HepG2 (cell line): Measurements from ENCODE around the gene NYAP1. TPM values are rescaled to one million over a fixed set of nuclear protein-coding genes. Genes with fewer than 3 reads are reported as not detected.
"Not testable (repeated sequence)": the region's sequence is repeated elsewhere in the genome, so short reads cannot be mapped to it uniquely, and the experiment has no call there.

ENCODE experiments used
- ATAC-seq: fragments of 200-7000 bp; cut with Tn5 transposase; 3 replicates; pipeline ENCODE4 v1.9.1; 2020; ENCODE audit warnings: mild to moderate bottlenecking, moderate library complexity
- BruUV-seq: library from RNA; stranded (reverse); fragments of 400-500 nt; replicated peaks from 2 replicates; lab custom pipeline; 2021; lab: Mats Ljungman, UMichigan
- CTCF ChIA-PET: fragments of 300-600 bp; formaldehyde crosslinking; extraction: SDS; loops from one replicate; lab custom pipeline; 2021; ENCODE audit warnings: low total read pairs, inconsistent platforms, low intra/inter-chr PET ratio; lab: Yijun Ruan, JAX
- POLR2A ChIA-PET: fragments of 350-600 bp; sonication (Branson Sonifier 250); formaldehyde crosslinking; loops from one replicate; lab custom pipeline; 2020; ENCODE audit warnings: antibody characterized with exemption, inconsistent platforms; lab: Yijun Ruan, JAX
- DNase-seq: peaks from one replicate; pipeline ENCODE4 v3.0.0-alpha.2; 2015; ENCODE audit warnings: low spot score
- FAIRE-seq: peaks from 3 replicates; lab custom pipeline; 2011; peaks lifted over from hg19 to GRCh38; lab: Jason Lieb, UNC
- H2AFZ ChIP-seq: one replicate; pipeline ENCODE4 v1.6.1; 2011; ENCODE audit warnings: low read length, inconsistent platforms
- H3K27ac ChIP-seq: fragments of 300-600 bp; 3 replicates; pipeline ENCODE4 v1.8.0; 2011; ENCODE audit warnings: mixed run types, mild to moderate bottlenecking, mixed read lengths, low read length, inconsistent platforms; ENCODE audit not compliant: insufficient read depth; ENCODE audit errors: extremely low read length
- H3K27me3 ChIP-seq, 2 experiments: fragments of 200-600 bp in 1 of 2; 2 replicates in 1 of 2; 3 replicates in 1 of 2; pipeline versions ENCODE4 v1.6.0 to v1.8.0; 2011; ENCODE audit warnings: low read length in 2 of 2, mild to moderate bottlenecking in 2 of 2, moderate library complexity in 2 of 2, inconsistent platforms in 1 of 2; ENCODE audit not compliant: insufficient read depth in 2 of 2, control insufficient read depth in 1 of 2
- H3K36me3 ChIP-seq, 2 experiments: fragments of 200-600 bp in 1 of 2; replicated peaks in 1 of 2; 2 replicates in 1 of 2; 3 replicates in 1 of 2; pipeline versions ENCODE4 v1.5.1 to v1.8.0; 2011; ENCODE audit warnings: low read length in 2 of 2, inconsistent platforms in 1 of 2; ENCODE audit not compliant: insufficient read depth in 2 of 2, control insufficient read depth in 1 of 2
- H3K4me1 ChIP-seq: 2 replicates; pipeline ENCODE4 v1.5.1; 2012; ENCODE audit warnings: low read length, inconsistent platforms; ENCODE audit not compliant: insufficient read depth
- H3K4me2 ChIP-seq: 2 replicates; pipeline ENCODE4 v1.6.0; 2011; ENCODE audit warnings: low read depth, low read length, inconsistent platforms
- H3K4me3 ChIP-seq, 3 experiments: fragments of 200-600 bp in 1 of 3; sonication (generic), shearing (Covaris generic) in 1 of 3; replicated peaks in 1 of 3; 2 replicates each; pipeline ENCODE4 v1.5.1; 2011 to 2016; ENCODE audit warnings: low read length in 3 of 3, inconsistent platforms in 2 of 3, low read depth in 2 of 3, mild to moderate bottlenecking in 2 of 3, control low read depth in 1 of 3, mixed read lengths in 1 of 3; ENCODE audit not compliant: insufficient read depth in 1 of 3
- H3K79me2 ChIP-seq: one replicate; pipeline ENCODE4 v1.6.1; 2011; ENCODE audit warnings: low read length, inconsistent platforms; ENCODE audit not compliant: insufficient read depth
- H3K9ac ChIP-seq: 2 replicates; pipeline ENCODE4 v1.6.0; 2011; ENCODE audit warnings: mild to moderate bottlenecking, low read depth, low read length, inconsistent platforms; ENCODE audit not compliant: insufficient read depth
- H3K9me3 ChIP-seq: 2 replicates; pipeline ENCODE4 v1.5.1; 2012; ENCODE audit warnings: mild to moderate bottlenecking, low read length
- H4K20me1 ChIP-seq: 2 replicates; pipeline ENCODE4 v1.6.0; 2011; ENCODE audit warnings: inconsistent platforms, mild to moderate bottlenecking, low read length, moderate library complexity; ENCODE audit not compliant: insufficient read depth
- BRCA1 ChIP-seq: sonication (generic); formaldehyde crosslinking; IDR thresholded peaks from 2 replicates; pipeline ENCODE4 v1.4.0; 2020; ENCODE audit warnings: missing genetic modification reagents
- FOXC1 ChIP-seq: sonication (generic); formaldehyde crosslinking; IDR thresholded peaks from 2 replicates; pipeline ENCODE4 v1.8.0; 2022; ENCODE audit warnings: mild to moderate bottlenecking, missing genetic modification reagents, borderline replicate concordance
- HDAC6 ChIP-seq: fragments of 200-600 bp; sonication (generic); IDR thresholded peaks from 2 replicates; pipeline ENCODE4 v1.7.0; 2017; ENCODE audit warnings: mild to moderate bottlenecking, antibody characterized with exemption, low read length, low read depth
- HOXA5 ChIP-seq: sonication (generic); formaldehyde crosslinking; IDR thresholded peaks from 2 replicates; pipeline ENCODE4 v1.4.0; 2020; ENCODE audit warnings: missing genetic modification reagents
- KAT2B ChIP-seq: fragments of 150-350 bp; IDR thresholded peaks from 2 replicates; pipeline ENCODE4 v1.6.1; 2014; ENCODE audit warnings: low read depth, low read length, borderline replicate concordance
- RBM22 ChIP-seq: fragments of 200-400 bp; formaldehyde crosslinking; optimal IDR thresholded peaks from 2 replicates; pipeline ENCODE3; 2017; ENCODE audit warnings: mild to moderate bottlenecking, low read length, moderate library complexity
- SMARCC2 ChIP-seq: fragments of 450-650 bp; IDR thresholded peaks from 2 replicates; pipeline ENCODE4 v1.6.1; 2017; ENCODE audit warnings: antibody characterized with exemption, mild to moderate bottlenecking
- SP2 ChIP-seq: sonication (generic); formaldehyde crosslinking; IDR thresholded peaks from 2 replicates; pipeline ENCODE4 v1.5.1; 2020; ENCODE audit warnings: mild to moderate bottlenecking, missing genetic modification reagents
- TBX2 ChIP-seq: sonication (generic); formaldehyde crosslinking; IDR thresholded peaks from 2 replicates; pipeline ENCODE4 v1.5.0; 2020; ENCODE audit warnings: missing genetic modification reagents, mild to moderate bottlenecking, borderline replicate concordance
- ZNF383 ChIP-seq: sonication (generic); formaldehyde crosslinking; IDR thresholded peaks from 2 replicates; pipeline ENCODE4 v1.4.0; 2020; ENCODE audit warnings: missing genetic modification reagents, mild to moderate bottlenecking, borderline replicate concordance
- ZNF7 ChIP-seq: IDR thresholded peaks from 2 replicates; pipeline ENCODE4 v1.6.1; 2016; ENCODE audit warnings: missing biosample characterization, missing genetic modification reagents
- ZSCAN20 ChIP-seq: sonication (generic); formaldehyde crosslinking; IDR thresholded peaks from 2 replicates; pipeline ENCODE4 v1.4.0; 2020; ENCODE audit warnings: missing genetic modification reagents, mild to moderate bottlenecking, borderline replicate concordance
- WGBS: methylation state at CpG from one replicate; pipeline ENCODE4 v1.1.6; 2017; ENCODE audit warnings: low lambda C conversion rate; 5-methylcytosine and 5-hydroxymethylcytosine counted together
- in situ Hi-C: cut with HindIII; loops from 2 replicates; pipeline ENCODE4 v1.10.0; 2017; ENCODE audit warnings: low pct_unique_long_range_greater_than_20kb; ENCODE audit not compliant: extremely low pct_ligation_motif_present
- intact Hi-C: fragments of 100-400 bp; cut with micrococcal nuclease; formaldehyde crosslinking; loops from one replicate; pipeline ENCODE4 v1.10.0; 2022; ENCODE audit not compliant: unreplicated experiment
- polyA plus RNA-seq, 8 experiments: library from polyadenylated mRNA; depleted of rRNA in 3 of 8; stranded (reverse) in 7 of 8; unstranded in 1 of 8; fragments of >200 nt; fragmentation: Illumina TruSeq in 4 of 8; extraction: Trizol in 4 of 8; gene quantifications; 2 replicates each; pipeline versions ENCODE4 v1.2.1 to v1.2.3, GENCODE V29; 2011 to 2016; ENCODE audit warnings: low read depth in 4 of 8, missing spikeins in 1 of 8, mixed read lengths in 1 of 8; ENCODE audit not compliant: insufficient read depth in 1 of 8
- total RNA-seq, 5 experiments: library from RNA; depleted of rRNA; stranded (reverse); fragments of >200 nt; fragmentation: Illumina TruSeq; extraction: Trizol; gene quantifications; 2 replicates each; pipeline ENCODE4 v1.2.3, GENCODE V29; 2016; ENCODE audit warnings: low read depth in 1 of 5
- TF ChIP-seq, protein P1 (sequence below): sonication (generic); formaldehyde crosslinking; IDR thresholded peaks from 2 replicates; pipeline ENCODE4 v1.8.1; 2023; ENCODE audit warnings: mild to moderate bottlenecking, missing genetic modification reagents

The NYAP1 gene
- total and polyA plus RNA-seq, 2 of the 13 experiments (the other 11 are each of a cell fraction or from before 2014, with no cell fraction given) = 0.15 to 0.46 TPM

DNA sequence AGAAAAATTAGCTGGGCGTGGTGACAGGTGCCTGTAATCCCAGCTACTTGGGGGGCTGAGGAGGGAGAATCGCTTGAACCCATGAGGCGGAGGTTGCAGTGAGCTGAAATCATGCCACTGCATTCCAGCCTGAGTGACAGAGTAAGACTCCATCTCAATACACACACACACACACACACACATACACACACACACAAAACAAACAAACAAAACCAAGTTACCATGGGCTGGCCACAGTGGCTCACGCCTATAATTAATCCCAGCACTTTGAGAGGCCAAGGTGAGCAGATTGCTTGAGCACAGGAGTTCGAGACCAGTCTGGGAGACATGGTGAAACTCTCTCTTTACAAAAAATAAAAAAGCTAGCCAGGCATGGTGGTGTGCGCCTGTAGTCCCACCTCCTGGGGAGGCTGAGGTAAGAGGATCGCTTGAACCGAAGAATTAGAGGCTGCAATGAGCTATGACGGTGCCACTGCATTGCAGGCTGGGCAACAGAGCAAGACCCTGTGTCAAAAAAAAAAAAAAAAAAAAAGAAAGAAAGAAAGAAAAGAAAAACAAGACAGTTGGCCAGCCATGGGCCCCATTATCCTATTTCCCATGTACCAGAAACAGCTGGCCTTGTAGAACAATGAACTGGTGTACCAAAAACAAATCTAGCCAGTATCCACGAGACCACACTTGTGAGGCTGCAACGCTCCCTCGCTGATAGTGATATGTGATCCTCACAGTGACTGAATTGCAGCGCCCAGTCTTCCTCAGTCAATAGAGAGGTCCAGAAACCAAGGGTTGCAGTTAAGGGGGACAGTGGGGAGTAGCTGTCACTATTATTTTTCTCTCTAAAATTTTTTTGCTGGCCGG, 48.7 kb downstream of the NYAP1 start:
- ATAC-seq (no peak), DNase-seq (no peak), FAIRE-seq (no peak)
- in situ Hi-C loops = no loop called here
- peaks cover 60% of the 10 kb centered on the region for H3K4me1 ChIP-seq
- ChIA-PET CTCF (no interaction called here), POLR2A (no interaction called here)
- TF ChIP-seq ZNF7 (CRISPR knock-in tag) (no peak), HOXA5 (CRISPR knock-in tag) (no peak), ZSCAN20 (CRISPR knock-in tag) (no peak), ZNF383 (CRISPR knock-in tag) (no peak), SMARCC2 (no peak), SP2 (CRISPR knock-in tag) (no peak), HDAC6 (no peak), TBX2 (CRISPR knock-in tag) (no peak), RBM22 (no peak), KAT2B (no peak), BRCA1 (no peak), FOXC1 (CRISPR knock-in tag) (no peak)
- TF ChIP-seq, protein P1, sequence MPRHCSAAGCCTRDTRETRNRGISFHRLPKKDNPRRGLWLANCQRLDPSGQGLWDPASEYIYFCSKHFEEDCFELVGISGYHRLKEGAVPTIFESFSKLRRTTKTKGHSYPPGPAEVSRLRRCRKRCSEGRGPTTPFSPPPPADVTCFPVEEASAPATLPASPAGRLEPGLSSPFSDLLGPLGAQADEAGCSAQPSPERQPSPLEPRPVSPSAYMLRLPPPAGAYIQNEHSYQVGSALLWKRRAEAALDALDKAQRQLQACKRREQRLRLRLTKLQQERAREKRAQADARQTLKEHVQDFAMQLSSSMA (CRISPR knock-in tag) = no peak
- no peaks in the 10 kb centered on the region for H4K20me1 ChIP-seq
- H3K79me2 ChIP-seq = no peaks in the 10 kb centered on the region
- no peak overlapping the region for H3K27ac ChIP-seq
- H3K4me2 ChIP-seq = no peak overlapping the region
- no peaks in the 10 kb centered on the region for H3K36me3 ChIP-seq
- no peak overlapping the region for H3K4me3 ChIP-seq
- no peak overlapping the region for H2AFZ ChIP-seq
- no peaks in the 10 kb centered on the region for H3K27me3 ChIP-seq
- H3K9ac ChIP-seq = no peak overlapping the region
- intact Hi-C loops = no loop called here
- no peaks in the 10 kb centered on the region for H3K9me3 ChIP-seq
- BruUV-seq = no TSS peak
- 93% methylated on average over 14 of the region's 14 CpGs for WGBS

DNA sequence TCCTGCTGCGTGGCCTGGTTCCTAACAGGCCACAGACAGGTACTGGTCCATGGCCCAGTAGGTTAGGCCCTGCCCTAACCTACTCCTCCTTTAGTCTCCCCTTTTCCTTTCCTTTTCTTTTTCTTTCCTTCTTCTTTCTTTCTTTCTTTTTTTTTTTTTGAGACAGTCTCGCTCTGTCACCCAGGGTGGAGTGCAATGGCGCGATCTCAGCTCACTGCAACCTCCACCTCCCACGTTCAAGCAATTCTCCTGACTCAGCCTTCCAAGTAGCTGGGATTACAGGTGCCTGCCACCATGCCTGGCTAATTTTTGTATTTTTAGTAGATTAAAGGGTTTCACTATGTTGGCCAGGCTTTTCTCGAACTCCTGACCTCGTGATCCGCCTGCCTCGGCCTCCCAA, 52.3 kb downstream of the NYAP1 start:
- not testable (repeated sequence) for H3K36me3 ChIP-seq

More for the DNA sequence above, 52.3 kb downstream of the NYAP1 start:
- Histone ChIP-seq H3K4me1 (peaks cover 47% of the 10 kb centered on the region), H3K79me2 (peaks cover 14% of the 10 kb centered on the region)
- H3K27ac ChIP-seq, H3K9me3 ChIP-seq, in situ Hi-C loops, H3K4me3 ChIP-seq, ATAC-seq, H3K4me2 ChIP-seq, BruUV-seq, FAIRE-seq, intact Hi-C loops, H3K9ac ChIP-seq, H2AFZ ChIP-seq, DNase-seq, H4K20me1 ChIP-seq, POLR2A ChIA-PET, CTCF ChIA-PET, H3K27me3 ChIP-seq: not testable (repeated sequence)
- 97% methylated on average over 9 of the region's 9 CpGs for WGBS
